OCI-M1 (cell line): ENCODE results near the gene CCDC80.

Experiments used
- DNase-seq: peaks from one replicate; lab custom pipeline; 2025; lab: John Stamatoyannopoulos, UW

Gene CCDC80

DNA sequence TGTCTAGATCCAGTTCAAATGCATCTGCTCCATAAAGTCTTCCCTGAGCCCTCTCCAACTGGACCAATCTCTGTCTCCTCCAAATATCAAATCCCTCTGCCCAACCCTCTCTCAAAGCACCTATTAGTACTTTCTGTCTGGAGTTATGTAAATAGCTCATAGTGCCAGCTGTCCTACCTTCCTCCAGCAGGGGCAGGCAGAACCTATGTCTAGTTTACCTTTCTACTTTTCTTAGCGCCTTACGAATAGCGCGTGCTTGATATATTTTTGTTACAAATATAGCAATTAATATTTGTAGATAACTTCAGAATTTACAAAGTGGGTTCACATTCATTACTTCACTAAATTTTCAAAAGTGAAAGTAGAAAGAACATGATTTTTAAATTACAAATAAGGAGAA is 14.0 kb upstream of the CCDC80 start:
- no peak for DNase-seq

DNA sequence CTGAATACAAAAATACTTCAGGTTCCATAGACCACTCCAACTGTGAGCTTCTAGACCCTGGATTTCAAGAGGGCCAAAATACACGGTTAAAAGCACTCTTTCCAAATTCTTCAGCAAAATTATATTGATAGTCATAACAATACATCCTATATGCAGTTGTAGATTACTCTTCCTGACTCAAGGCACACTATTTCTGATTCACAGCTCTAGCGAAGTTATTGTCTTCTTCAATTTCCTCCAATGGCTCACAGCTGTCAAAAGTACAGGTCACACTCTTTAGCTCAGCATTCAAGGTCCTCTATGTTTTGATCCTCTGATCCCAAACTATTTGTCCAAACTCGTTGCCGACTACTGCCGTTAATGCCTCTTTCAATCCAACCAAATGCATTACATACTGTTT is 13.5 kb upstream of the CCDC80 start:
- DNase-seq: no peak

- DNase-seq: no peak
Observed at GRCh38 chr3:112653881-112654300, 12.9 kb upstream of the CCDC80 start.

- no peak for DNase-seq
Observed at GRCh38 chr3:112653209-112653871, 12.4 kb upstream of the CCDC80 start.

- no peak for DNase-seq
Observed at GRCh38 chr3:112651516-112651915, 10.6 kb upstream of the CCDC80 start.

GRCh38 chr3:112651071-112651470 is 10.1 kb upstream of the CCDC80 start:
- DNase-seq: no peak

- DNase-seq: no peak
Observed at GRCh38 chr3:112650482-112650881, 9.5 kb upstream of the CCDC80 start.

DNA sequence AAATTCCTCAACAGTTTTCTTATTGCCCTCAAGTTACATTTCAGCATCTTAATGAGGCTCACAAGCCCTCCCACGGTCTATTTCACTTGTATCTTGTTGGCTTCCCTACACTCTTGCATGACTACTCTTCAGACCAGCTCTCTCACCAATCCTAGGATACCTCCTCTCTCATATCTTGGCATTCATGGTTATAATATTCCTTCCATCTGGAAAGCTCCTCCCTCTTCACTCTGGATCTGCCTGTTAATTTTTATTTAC is 8.5 kb upstream of the CCDC80 start:
- no peak for DNase-seq

DNA sequence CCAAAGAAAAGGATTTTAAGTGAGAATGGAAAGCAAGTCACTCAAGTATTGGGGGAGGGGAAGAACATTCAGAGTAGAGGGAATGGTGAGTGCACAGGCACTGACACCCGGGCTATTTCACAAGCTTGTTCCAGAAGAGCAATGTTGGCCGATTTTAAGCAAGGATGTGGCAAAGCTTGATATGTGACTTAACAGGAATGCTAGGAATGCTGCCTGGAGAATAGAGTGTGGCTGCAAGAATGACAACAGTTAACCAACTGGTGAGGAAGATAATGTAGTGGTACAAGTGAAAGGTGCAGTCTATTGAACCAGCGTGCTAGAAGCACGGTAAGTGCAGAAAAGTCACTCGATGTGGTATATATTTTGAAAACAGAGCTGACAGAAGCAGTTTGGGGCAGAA is 6.2 kb upstream of the CCDC80 start:
- DNase-seq: no peak

DNA sequence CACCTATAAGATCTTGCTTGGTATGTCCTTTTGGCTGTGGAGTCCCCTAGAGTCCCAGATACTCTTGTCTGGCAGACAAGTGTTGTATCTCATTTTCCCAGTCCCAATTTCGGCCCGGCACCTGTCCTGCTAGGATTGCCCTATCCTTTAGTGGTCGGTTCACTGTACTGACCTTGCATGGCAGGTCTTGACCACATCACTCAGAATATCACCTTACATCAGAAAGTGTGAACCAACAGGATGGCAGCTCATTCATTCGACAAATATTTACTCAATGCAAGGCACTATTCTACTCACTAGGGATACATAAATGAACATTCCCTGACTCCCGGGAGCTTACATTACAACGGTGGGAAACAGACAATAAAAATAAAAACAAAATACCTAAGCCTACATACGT is 5.7 kb upstream of the CCDC80 start:
- no peak for DNase-seq

GRCh38 chr3:112644453-112644852 is 3.5 kb upstream of the CCDC80 start:
- DNase-seq: no peak

GRCh38 chr3:112643621-112644240 is 2.8 kb upstream of the CCDC80 start:
- DNase-seq: no peak

DNA sequence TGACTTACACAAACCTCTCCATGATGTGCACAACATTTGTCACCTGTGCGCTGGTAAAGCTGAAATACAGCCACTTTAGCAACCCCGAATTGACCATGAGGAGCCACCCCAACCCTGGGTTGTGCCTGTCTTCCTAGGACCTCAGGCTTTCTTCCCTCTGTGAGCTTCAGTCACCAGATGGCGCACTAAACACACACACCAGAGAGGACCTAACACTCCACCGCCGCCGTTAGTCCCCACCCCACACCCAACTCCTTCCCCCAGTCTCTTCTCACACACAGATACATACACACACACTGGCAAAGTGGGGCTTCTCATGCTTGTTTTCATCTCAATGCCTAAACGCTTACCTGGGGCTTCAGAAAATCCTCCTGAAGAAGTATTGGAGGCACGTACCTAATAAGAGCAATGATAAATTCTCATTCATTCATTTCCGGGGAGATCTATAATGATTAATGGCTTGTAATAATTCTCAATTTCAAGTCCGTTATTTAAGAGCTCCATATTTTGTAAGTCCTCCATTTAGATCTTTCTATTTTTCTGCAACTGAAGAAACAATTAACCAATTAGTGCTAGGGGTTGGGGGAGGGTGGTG is 2.1 kb upstream of the CCDC80 start:
- peak; percentile 92 for DNase-seq

- DNase-seq: no peak
Observed at GRCh38 chr3:112640276-112640929, 540 bp downstream of the CCDC80 start.

DNA sequence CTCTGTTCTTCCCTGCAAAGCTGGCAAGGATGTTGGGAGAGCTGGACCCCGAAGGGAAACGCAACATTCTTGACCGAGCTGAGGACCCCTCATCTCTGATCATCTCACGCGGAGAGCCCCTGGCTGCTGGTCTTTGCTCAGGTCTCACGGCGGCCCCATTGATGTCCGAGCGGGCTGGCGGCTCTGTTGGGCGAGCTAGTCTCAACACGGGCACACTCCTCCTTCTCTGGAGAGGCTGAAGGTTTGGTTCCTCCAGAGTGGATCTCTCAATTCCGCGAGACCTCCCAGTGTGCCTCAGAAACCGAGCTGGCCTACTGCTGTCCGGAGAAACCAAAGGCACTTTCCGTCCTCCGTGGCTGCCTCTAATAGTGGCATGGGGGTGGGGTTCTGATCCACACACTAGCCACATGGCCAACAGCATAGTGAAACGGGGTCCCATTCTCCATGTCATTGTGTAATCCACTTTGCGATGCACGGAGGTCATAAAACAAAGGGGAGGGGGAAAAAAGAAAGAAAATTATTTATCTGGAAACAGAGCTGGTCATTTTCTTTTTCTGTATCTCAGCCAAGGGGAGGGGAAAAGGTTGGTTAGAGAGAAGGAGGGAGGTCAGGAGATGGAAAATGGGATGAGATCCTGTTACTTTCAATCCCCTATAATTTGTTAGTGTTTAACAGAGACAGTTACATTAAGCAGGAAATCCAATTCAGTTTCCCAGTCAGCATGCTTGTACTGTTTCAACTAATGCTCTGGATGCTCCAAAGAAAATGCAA is 1.3 kb downstream of the CCDC80 start:
- DNase-seq: no peak

- DNase-seq: no peak
Observed at GRCh38 chr3:112638327-112639020, 2.5 kb downstream of the CCDC80 start.

GRCh38 chr3:112637700-112638099 is 3.2 kb downstream of the CCDC80 start:
- DNase-seq: no peak

- DNase-seq: no peak
Observed at GRCh38 chr3:112635674-112636073, 5.3 kb downstream of the CCDC80 start.

DNA sequence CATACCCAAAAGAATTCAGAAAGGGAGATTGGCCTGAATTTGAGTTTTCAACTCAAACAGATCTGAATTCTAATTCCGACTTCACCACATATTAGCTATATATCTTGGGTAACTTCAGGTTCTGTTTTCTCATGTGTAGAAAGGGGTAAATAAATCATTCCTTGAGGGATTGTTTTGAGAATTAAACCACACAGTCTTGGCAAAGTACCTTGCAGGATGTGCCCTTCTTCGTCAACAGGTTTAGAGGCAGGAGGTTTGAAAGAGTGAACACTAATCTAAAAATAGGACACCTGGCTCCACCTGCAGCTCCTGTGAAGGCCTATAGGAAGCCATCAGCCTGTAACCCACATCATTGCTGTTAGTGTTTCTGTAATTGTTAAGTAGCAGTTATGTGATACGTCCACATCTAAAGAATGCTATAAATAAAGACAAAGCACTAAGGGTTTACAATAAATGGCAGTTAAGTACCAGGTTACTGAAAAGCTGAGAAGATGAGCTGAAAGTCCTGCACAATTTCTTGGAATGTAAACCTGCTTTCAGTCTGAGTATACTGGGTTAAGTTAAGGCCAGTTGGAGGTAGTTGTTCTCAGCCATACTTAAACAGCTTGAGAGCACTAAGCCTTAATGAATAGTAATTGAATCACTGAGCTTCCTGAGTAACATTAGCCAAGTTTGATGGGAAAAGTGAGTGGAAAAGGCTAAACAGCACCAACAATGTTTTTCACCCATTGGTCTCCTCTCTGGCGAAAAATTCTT is 6.0 kb downstream of the CCDC80 start:
- no peak for DNase-seq

DNA sequence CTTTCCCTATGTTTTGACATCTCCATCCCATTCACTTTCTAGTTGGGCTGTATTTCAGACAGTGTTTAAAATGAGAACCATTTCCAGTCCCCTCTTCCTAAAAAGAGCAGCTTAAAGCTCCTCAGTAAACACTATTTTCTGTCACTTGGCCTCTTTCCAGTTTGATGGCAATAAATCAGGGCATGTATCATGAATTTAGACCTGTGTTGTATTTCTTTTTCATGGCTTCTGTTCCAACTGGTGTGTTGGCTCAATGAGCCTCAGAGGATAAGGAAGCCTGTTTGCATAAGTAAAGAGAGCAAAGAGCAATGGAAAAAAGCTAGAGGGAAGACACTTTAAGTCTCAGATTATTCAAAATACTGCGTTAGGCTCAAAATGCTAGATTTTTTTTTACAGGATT is 7.2 kb downstream of the CCDC80 start:
- DNase-seq: no peak

DNA sequence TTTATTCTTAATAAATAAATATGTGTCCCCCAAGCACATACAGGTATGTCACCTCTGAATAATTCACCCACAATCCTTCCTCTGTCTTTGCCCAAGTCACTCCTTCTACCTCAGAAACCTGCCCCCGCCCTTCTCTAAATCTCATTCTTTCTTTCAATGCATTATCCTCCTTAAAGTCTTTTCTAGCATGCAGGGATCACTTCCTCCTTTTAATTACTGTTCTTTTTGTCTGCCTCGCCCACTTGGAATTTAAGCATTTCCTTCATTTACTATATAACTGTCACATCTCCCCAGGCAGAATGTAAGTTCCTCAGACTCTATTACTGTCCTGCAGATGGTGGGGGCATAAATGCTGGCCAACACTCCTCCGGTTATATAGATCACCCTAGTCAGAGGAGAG is 7.8 kb downstream of the CCDC80 start:
- DNase-seq: no peak
